Measurements from ENCODE around the gene XG.
"Not testable (repeated sequence)": the region's sequence is repeated elsewhere in the genome, so short reads cannot be mapped to it uniquely, and the experiment has no call there.

The XG gene

DNA sequence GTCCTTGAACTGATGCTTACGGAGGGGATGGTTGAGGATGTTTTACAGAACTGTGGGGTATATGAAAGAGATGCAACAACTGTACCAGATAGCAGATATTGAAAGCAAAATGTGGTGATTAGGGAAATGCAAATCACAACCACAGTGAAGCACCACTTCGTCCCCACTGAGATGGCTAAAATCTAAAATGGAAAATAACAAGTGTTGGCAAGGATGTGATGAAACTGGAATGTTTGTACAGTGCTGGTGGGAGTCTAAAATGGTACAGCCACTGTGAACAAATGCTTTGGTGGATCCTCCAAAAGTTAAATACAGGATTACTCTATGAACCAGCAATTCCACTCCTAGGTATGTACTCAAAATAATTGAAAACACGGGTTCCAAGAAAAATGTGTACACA, 22.9 kb downstream of the XG start:
- WGBS, 2 experiments, result 92 to 96% methylated on average over 2 to 3 of the region's 3 CpGs
- Histone ChIP-seq H3K27me3 (ENCODE audit: control insufficient read depth, insufficient read depth, low read length, poor library complexity, severe bottlenecking) (no peaks in the 10 kb centered on the region), H3K4me3 (ENCODE audit: insufficient read depth, low read depth, low read length) (no peak overlapping the region)

DNA sequence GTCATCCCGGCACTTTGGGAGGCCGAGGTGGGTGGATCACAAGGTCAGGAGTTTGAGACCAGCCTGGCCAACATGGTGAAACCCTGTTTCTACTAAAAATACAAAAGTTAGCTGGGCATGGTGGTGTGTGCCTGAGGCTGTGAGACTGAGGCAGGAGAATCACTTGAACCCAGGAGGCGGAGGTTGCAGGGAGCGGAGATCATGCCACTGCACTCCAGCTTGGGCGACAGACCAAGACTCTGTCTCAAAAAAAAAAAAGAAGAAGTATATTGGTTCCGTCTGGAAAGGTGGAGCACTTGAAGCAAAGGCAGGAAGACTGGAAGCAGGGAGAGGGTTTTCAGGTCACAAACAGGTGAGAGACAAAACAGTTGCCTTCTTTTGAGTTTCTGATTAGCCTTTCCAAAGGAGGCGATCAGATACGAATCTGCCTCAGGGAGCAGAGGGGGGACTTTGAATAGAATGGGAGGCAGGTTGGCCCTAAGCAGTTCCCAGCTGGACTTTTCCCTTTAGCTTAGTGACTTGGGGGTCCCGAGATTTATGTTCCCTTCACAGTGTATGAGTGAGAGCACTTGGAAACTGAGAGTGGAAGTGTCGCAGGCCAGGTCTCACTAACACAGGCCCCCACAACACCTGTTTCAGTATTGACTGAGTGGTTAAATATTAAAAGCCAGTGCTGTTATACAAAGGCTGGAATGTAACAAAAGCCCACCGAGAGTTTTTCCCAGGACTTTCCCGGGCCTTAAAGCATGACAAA, 28.8 kb downstream of the XG start:
- not testable (repeated sequence) for H3K27ac ChIP-seq (ENCODE audit: insufficient read depth, low read depth, low read length, poor library complexity, severe bottlenecking); H3K36me3 ChIP-seq (ENCODE audit: control insufficient read depth, insufficient read depth, low read length); H3K9me3 ChIP-seq (ENCODE audit: control insufficient read depth, low read length); H3K4me3 ChIP-seq (ENCODE audit: insufficient read depth, low read depth, low read length); H3K4me1 ChIP-seq (ENCODE audit: control insufficient read depth, insufficient read depth, low read length); H3K27me3 ChIP-seq (ENCODE audit: control insufficient read depth, insufficient read depth, low read length, poor library complexity, severe bottlenecking)
- WGBS, 2 experiments, result 53% methylated on average over 11 to 12 of the region's 12 CpGs

More for the DNA sequence above, 22.9 kb downstream of the XG start:
- Histone ChIP-seq H3K4me1 (ENCODE audit: control insufficient read depth, insufficient read depth, low read length) (no peaks in the 10 kb centered on the region), H3K27ac (ENCODE audit: insufficient read depth, low read depth, low read length, poor library complexity, severe bottlenecking) (no peak overlapping the region), H3K36me3 (ENCODE audit: control insufficient read depth, insufficient read depth, low read length) (no peaks in the 10 kb centered on the region), H3K9me3 (ENCODE audit: control insufficient read depth, low read length) (no peaks in the 10 kb centered on the region)

DNA sequence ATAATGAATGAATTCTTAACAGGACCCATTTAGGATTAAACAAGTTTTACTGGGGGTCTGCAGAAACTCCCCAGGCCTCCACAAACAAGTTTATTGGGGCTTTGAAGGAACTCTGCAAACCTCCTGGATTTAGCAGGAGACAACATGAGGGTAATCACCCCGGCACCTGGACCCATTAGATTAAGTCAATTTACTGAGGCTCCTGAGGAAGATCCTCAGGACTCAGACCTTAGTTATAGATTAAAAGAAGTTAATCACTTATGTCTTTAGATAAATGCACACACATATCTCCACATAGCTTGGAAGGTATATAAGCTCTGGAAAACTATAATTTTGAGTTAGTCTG, 29.4 kb downstream of the XG start:
- peaks cover 8% of the 10 kb centered on the region for H3K4me1 ChIP-seq (ENCODE audit: control insufficient read depth, insufficient read depth, low read length)
- H3K4me3 ChIP-seq (ENCODE audit: insufficient read depth, low read depth, low read length), result no peak overlapping the region
- H3K27me3 ChIP-seq (ENCODE audit: control insufficient read depth, insufficient read depth, low read length, poor library complexity, severe bottlenecking), result no peaks in the 10 kb centered on the region
- WGBS, 2 experiments, result 67 to 71% methylated on average over 1 of the region's 1 CpG
- no peak overlapping the region for H3K27ac ChIP-seq (ENCODE audit: insufficient read depth, low read depth, low read length, poor library complexity, severe bottlenecking)
- no peaks in the 10 kb centered on the region for H3K9me3 ChIP-seq (ENCODE audit: control insufficient read depth, low read length)
- no peaks in the 10 kb centered on the region for H3K36me3 ChIP-seq (ENCODE audit: control insufficient read depth, insufficient read depth, low read length)

DNA sequence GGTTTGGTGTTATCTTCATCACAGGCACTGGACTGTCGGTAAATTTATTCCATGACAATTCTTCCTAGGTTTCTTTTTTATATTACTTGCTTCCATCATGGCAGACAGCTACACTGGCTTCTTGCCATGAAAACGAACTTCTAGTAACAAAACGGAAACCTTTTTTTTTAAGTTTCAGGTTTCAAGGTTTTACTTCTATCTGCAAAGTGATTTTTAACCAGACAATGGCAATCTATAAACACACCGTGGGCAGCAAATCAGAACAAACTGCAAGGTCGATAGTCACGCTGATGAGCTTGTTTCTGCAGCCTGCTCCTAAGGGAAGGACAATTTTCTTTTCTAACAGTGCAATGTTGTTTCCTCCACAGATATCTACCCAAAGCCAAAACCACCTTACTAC, 29.9 kb downstream of the XG start:
- 79 to 81% methylated on average over 6 of the region's 6 CpGs for WGBS, 2 experiments
- Histone ChIP-seq H3K27me3 (ENCODE audit: control insufficient read depth, insufficient read depth, low read length, poor library complexity, severe bottlenecking) (no peaks in the 10 kb centered on the region), H3K4me3 (ENCODE audit: insufficient read depth, low read depth, low read length) (no peak overlapping the region), H3K9me3 (ENCODE audit: control insufficient read depth, low read length) (no peaks in the 10 kb centered on the region), H3K36me3 (ENCODE audit: control insufficient read depth, insufficient read depth, low read length) (no peaks in the 10 kb centered on the region), H3K27ac (ENCODE audit: insufficient read depth, low read depth, low read length, poor library complexity, severe bottlenecking) (no peak overlapping the region), H3K4me1 (ENCODE audit: control insufficient read depth, insufficient read depth, low read length) (peaks cover 8% of the 10 kb centered on the region)

DNA sequence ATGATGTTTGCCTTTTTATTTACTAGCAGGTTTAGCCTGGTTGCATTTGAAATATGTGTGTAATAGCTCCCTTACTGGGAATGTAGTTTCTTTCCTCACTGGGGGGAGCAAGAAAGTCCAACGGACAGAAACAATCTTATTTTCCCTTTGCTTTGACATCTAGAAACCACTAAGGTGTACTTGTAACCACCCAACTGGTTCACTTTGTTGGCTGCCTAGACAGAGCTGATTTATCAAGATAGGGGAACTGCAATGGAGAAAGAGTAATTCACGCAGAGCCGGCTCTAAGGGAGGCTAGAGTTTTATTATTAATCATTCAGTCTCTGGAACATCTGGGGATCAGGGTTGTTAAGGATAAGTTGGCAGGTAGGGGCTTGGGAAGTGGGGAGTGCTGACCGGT, 30.3 kb downstream of the XG start:
- no peak overlapping the region for H3K4me3 ChIP-seq (ENCODE audit: insufficient read depth, low read depth, low read length)
- WGBS, 2 experiments, result 57% methylated on average over 4 of the region's 4 CpGs

GRCh38 chrX:2782778-2783177, 30.9 kb downstream of the XG start:
- 76 to 83% methylated on average over 4 of the region's 4 CpGs for WGBS, 2 experiments
- Histone ChIP-seq H3K36me3 (ENCODE audit: control insufficient read depth, insufficient read depth, low read length) (no peaks in the 10 kb centered on the region), H3K9me3 (ENCODE audit: control insufficient read depth, low read length) (no peaks in the 10 kb centered on the region), H3K4me1 (ENCODE audit: control insufficient read depth, insufficient read depth, low read length) (peaks cover 8% of the 10 kb centered on the region), H3K27me3 (ENCODE audit: control insufficient read depth, insufficient read depth, low read length, poor library complexity, severe bottlenecking) (no peaks in the 10 kb centered on the region), H3K27ac (ENCODE audit: insufficient read depth, low read depth, low read length, poor library complexity, severe bottlenecking) (no peak overlapping the region), H3K4me3 (ENCODE audit: insufficient read depth, low read depth, low read length) (no peak overlapping the region)

More for the DNA sequence above, 30.3 kb downstream of the XG start:
- no peaks in the 10 kb centered on the region for H3K27me3 ChIP-seq (ENCODE audit: control insufficient read depth, insufficient read depth, low read length, poor library complexity, severe bottlenecking)
- H3K27ac ChIP-seq (ENCODE audit: insufficient read depth, low read depth, low read length, poor library complexity, severe bottlenecking), result no peak overlapping the region
- H3K4me1 ChIP-seq (ENCODE audit: control insufficient read depth, insufficient read depth, low read length), result peaks cover 8% of the 10 kb centered on the region
- H3K9me3 ChIP-seq (ENCODE audit: control insufficient read depth, low read length), result no peaks in the 10 kb centered on the region
- no peaks in the 10 kb centered on the region for H3K36me3 ChIP-seq (ENCODE audit: control insufficient read depth, insufficient read depth, low read length)

DNA sequence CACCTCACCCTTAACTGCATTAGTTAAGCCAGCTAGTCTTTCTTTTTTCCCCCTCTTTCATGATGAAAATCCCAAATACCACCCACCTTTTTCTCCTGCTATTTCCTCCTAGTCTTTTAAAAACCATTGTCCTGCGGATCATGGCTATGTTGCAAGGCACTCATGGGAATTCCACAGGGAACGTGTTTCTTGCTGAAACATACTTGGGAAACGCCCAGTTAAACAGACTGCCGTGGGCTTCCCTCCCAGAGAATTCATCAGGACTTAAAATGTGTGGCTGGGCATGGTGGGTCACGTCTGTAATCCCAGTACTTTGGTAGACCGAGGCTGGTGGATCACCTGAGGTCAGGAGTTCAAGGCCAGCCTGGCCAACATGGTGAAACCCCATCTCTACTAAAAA, 32.2 kb downstream of the XG start:
- Histone ChIP-seq H3K4me1 (ENCODE audit: control insufficient read depth, insufficient read depth, low read length) (peaks cover 8% of the 10 kb centered on the region), H3K27me3 (ENCODE audit: control insufficient read depth, insufficient read depth, low read length, poor library complexity, severe bottlenecking) (no peaks in the 10 kb centered on the region)
- 93 to 94% methylated on average over 6 of the region's 6 CpGs for WGBS, 2 experiments

DNA sequence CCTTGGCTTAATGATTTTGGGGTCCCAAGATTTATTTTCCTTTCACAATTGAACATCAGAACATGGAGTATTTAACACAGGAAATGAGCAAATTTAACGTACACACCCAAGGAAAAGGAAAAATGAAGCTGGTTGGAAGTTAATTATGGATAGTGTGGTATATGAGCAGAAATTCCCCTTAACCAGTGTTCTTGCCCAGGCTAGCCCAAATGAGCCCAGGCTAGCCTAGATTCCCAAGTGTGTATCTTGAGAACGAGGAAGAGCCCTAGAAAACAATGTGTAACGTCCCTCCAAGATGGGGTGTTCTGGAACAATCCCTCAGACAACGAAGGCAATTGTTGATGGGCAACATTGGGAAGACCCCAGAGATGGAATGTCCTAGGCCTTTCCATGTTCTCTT, 33.7 kb downstream of the XG start:
- Histone ChIP-seq H3K27me3 (ENCODE audit: control insufficient read depth, insufficient read depth, low read length, poor library complexity, severe bottlenecking) (no peaks in the 10 kb centered on the region), H3K9me3 (ENCODE audit: control insufficient read depth, low read length) (no peaks in the 10 kb centered on the region), H3K4me3 (ENCODE audit: insufficient read depth, low read depth, low read length) (no peak overlapping the region), H3K4me1 (ENCODE audit: control insufficient read depth, insufficient read depth, low read length) (peaks cover 6% of the 10 kb centered on the region), H3K27ac (ENCODE audit: insufficient read depth, low read depth, low read length, poor library complexity, severe bottlenecking) (no peak overlapping the region), H3K36me3 (ENCODE audit: control insufficient read depth, insufficient read depth, low read length) (no peaks in the 10 kb centered on the region)
- 95 to 100% methylated on average over 4 of the region's 4 CpGs for WGBS, 2 experiments

More for the DNA sequence above, 32.2 kb downstream of the XG start:
- Histone ChIP-seq H3K36me3 (ENCODE audit: control insufficient read depth, insufficient read depth, low read length) (no peaks in the 10 kb centered on the region), H3K27ac (ENCODE audit: insufficient read depth, low read depth, low read length, poor library complexity, severe bottlenecking) (no peak overlapping the region), H3K9me3 (ENCODE audit: control insufficient read depth, low read length) (no peaks in the 10 kb centered on the region), H3K4me3 (ENCODE audit: insufficient read depth, low read depth, low read length) (no peak overlapping the region)

DNA sequence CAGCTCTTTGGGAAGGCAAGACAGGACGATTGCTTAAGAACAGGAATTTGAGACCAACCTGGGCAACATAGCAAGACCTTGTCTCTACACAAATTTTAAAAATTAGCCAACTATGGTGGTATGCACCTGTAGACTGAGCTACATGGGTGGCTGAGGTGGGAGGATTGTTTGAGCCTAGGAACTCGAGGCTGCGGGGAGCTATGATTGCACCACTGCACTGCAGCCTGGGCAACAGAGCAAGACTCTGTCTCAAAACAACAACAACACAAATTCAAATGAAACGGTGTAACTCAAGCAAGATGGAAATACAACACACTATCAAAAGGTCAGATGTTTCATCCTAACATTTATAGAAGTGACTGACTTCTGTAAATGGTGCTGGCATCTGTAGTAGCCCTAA, 37.1 kb downstream of the XG start:
- WGBS, 2 experiments, result 83 to 90% methylated on average over 4 of the region's 4 CpGs
- Histone ChIP-seq H3K9me3 (ENCODE audit: control insufficient read depth, low read length) (no peaks in the 10 kb centered on the region), H3K4me1 (ENCODE audit: control insufficient read depth, insufficient read depth, low read length) (no peaks in the 10 kb centered on the region)

GRCh38 chrX:2789569-2789968, 37.7 kb downstream of the XG start:
- no peak overlapping the region for H3K27ac ChIP-seq (ENCODE audit: insufficient read depth, low read depth, low read length, poor library complexity, severe bottlenecking)
- WGBS, 2 experiments, result 100% methylated on average over 1 of the region's 3 CpGs; no CpG with 5 or more reads in 1 of the 2 experiments
- no peaks in the 10 kb centered on the region for H3K9me3 ChIP-seq (ENCODE audit: control insufficient read depth, low read length)
- H3K27me3 ChIP-seq (ENCODE audit: control insufficient read depth, insufficient read depth, low read length, poor library complexity, severe bottlenecking), result no peaks in the 10 kb centered on the region
- no peaks in the 10 kb centered on the region for H3K4me1 ChIP-seq (ENCODE audit: control insufficient read depth, insufficient read depth, low read length)
- H3K36me3 ChIP-seq (ENCODE audit: control insufficient read depth, insufficient read depth, low read length), result no peaks in the 10 kb centered on the region
- no peak overlapping the region for H3K4me3 ChIP-seq (ENCODE audit: insufficient read depth, low read depth, low read length)

More for the DNA sequence above, 37.1 kb downstream of the XG start:
- Histone ChIP-seq H3K4me3 (ENCODE audit: insufficient read depth, low read depth, low read length) (no peak overlapping the region), H3K27me3 (ENCODE audit: control insufficient read depth, insufficient read depth, low read length, poor library complexity, severe bottlenecking) (no peaks in the 10 kb centered on the region), H3K36me3 (ENCODE audit: control insufficient read depth, insufficient read depth, low read length) (no peaks in the 10 kb centered on the region), H3K27ac (ENCODE audit: insufficient read depth, low read depth, low read length, poor library complexity, severe bottlenecking) (no peak overlapping the region)
